Stimulated activated CD4-positive, alpha-beta T cell treated with anti-CD3 and anti-CD28 coated beads, Interleukin-2, amount 100 ng/mL, for 24 hours (primary cell): ENCODE results near the gene PRCP.

Source experiments
- DNase-seq, 2 donors: peaks; one replicate each; pipeline ENCODE4 v3.0.0-alpha.2; 2020

Gene PRCP

GRCh38 chr11:82906236-82906635 is 6.0 kb upstream of the PRCP start:
- DNase-seq: no peak

GRCh38 chr11:82903843-82904586 is 3.8 kb upstream of the PRCP start:
- no peak for DNase-seq

GRCh38 chr11:82902880-82903279 is 2.6 kb upstream of the PRCP start:
- DNase-seq: no peak

GRCh38 chr11:82901922-82902485 is 1.8 kb upstream of the PRCP start:
- DNase-seq: peak in 1 of 2 donors; percentile 9

- peak; percentile 93 to 94 for DNase-seq
Measured at GRCh38 chr11:82901165-82901921, 1.1 kb upstream of the PRCP start, which contains the start of gene DDIAS. DDIAS (plus strand) TSS chr11:82901736; CDS start chr11:82914739, 13,003 bp downstream.

- DNase-seq: no peak
Measured at GRCh38 chr11:82899957-82900276, 313 bp downstream of the PRCP start.

GRCh38 chr11:82899186-82899820 is 927 bp downstream of the PRCP start:
- DNase-seq: no peak

GRCh38 chr11:82898241-82898640 is 2.0 kb downstream of the PRCP start:
- no peak for DNase-seq

- DNase-seq: no peak
Measured at GRCh38 chr11:82896183-82896582, 4.0 kb downstream of the PRCP start.

- DNase-seq: no peak
Measured at GRCh38 chr11:82895437-82896091, 4.7 kb downstream of the PRCP start.

- no peak for DNase-seq
Measured at GRCh38 chr11:82892611-82893169, 7.5 kb downstream of the PRCP start.

- DNase-seq: no peak
Measured at GRCh38 chr11:82890936-82891335, 9.3 kb downstream of the PRCP start.

GRCh38 chr11:82890002-82890341 is 10.3 kb downstream of the PRCP start:
- no peak for DNase-seq

GRCh38 chr11:82889133-82890001 is 10.9 kb downstream of the PRCP start:
- no peak for DNase-seq

- DNase-seq: no peak
Measured at GRCh38 chr11:82883853-82884252, 16.4 kb downstream of the PRCP start.

- no peak for DNase-seq
Measured at GRCh38 chr11:82874646-82875523, 25.3 kb downstream of the PRCP start.

- DNase-seq: no peak
Measured at GRCh38 chr11:82873919-82874333, 26.3 kb downstream of the PRCP start.

GRCh38 chr11:82872377-82873150 is 27.7 kb downstream of the PRCP start:
- no peak for DNase-seq

- no peak for DNase-seq
Measured at GRCh38 chr11:82871646-82872045, 28.6 kb downstream of the PRCP start.

GRCh38 chr11:82869657-82870056 is 30.6 kb downstream of the PRCP start:
- DNase-seq: no peak
